Femur (tissue), 1 donor: ENCODE results near the gene RBMXL2.

Experiments used
- DNase-seq: peaks from one replicate; pipeline ENCODE4 v3.0.0-alpha.2; 2017

Gene RBMXL2

DNA sequence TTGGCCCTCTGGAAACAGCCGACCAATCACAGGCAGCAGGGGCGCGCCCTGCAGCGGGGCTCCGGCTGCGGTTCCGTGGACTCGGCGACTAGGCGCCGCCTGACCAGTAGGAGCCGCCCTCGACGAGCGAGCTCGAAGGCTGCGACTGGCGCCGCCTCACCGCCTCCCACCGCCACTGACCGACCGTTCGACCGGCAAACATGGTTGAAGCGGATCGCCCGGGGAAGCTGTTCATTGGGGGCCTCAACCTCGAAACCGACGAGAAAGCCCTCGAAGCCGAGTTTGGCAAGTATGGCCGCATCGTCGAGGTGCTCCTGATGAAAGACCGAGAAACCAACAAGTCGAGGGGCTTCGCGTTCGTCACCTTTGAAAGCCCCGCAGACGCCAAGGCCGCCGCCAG lies at the start of gene RBMXL2:
RBMXL2 (plus strand) TSS at position 78 of the 400 bp plus-strand sequence; CDS start at position 201, 123 bp downstream.
- no peak for DNase-seq

DNA sequence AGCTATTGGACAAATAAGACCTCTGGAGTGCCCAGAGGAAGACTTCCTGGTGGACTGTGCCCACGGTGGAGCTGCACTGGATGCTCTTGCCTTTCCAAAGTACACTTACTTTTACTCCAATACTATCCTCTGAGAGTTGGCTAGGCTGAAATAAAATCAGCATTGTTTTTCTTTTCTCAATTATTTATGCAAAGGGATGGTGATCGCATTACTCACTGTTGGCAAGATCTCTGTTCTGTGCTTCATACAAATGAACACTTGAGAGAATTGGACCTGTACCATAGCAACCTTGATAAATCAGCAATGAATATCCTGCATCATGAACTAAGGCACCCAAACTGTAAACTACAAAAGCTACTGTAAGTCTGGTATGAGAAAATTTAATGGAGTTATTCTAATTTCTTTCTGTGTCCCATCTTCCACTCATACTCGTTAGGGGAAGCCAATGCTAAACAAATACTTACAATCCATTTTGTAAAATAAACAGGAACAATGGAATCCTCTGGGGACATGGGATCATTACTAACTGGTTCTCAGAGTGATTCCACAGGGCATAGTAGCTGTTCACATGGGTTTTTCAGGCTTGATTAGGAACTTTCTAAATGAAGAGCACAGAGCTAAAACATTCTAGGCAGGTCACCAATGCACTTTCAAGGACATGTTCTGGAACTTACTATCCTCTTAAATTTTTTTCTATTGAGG lies 42.2 kb upstream of the RBMXL2 start:
- DNase-seq = no peak

DNA sequence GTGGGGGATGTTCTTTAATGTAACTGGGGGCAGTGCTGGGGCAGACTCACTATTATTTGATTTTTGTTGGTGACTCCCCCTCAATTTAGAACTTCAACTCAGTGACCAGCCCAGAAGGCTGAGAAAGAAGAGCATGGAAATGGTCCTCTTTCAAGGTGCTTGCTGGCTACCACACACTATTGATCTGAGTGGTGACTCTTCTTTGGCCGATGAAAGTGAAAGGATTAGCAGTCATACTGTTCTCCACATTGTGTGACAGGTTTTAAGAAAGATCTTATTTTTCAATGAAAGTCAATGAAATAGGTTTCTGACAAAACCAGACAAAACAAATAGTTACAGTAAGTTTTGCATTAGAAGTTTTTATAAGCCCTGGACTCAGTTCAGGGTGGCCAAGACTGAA lies 38.6 kb upstream of the RBMXL2 start:
- DNase-seq = no peak

DNA sequence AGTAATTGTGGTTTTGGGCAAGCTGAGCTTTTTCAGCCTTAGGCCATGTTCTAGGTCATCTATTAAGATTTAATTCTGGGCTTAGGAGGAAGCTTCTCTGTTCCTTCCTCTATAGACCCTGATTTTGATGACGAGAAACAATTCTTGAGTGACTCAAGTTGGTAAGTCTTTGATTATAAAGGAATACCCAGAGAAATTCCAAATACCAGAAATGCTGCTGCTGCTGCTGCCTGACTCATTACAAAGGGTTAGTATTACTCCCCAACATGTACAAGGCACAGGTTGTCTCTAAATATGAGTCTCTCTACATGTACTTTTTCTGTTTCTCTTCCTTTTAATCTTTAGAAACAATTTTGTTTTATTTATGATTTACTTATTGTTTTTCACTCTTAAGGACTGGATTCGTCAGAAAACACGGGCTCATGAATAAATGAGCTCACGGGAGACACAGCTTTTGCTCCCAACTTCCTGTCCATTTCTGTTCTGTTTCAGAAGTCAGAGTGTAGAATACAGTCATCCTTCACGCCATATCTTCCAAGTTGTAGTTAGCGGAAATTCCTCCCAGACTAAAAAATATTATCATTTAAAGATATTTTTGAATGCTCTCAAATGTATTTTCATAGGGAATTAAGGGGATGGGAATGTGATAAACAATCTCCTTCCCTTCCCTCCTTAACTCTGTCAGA lies 31.8 kb upstream of the RBMXL2 start:
- DNase-seq = no peak

DNA sequence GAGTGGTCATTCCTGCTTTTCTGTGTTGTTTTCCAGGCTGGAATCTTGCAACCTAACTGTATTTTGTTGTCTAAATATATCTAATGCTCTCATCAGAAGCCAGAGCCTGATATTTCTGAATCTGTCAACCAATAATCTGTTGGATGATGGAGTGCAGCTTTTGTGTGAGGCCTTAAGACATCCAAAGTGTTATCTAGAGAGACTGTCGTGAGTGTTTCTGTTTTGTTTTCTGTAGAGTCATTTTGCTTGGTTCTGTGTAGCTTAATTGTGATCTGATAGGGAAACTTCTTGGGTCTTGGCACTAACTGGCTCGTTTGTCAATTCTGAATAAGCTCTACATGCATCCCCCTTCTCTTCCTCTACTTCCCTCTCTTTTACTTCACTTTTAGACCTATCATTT lies 31.2 kb upstream of the RBMXL2 start:
- no peak for DNase-seq

DNA sequence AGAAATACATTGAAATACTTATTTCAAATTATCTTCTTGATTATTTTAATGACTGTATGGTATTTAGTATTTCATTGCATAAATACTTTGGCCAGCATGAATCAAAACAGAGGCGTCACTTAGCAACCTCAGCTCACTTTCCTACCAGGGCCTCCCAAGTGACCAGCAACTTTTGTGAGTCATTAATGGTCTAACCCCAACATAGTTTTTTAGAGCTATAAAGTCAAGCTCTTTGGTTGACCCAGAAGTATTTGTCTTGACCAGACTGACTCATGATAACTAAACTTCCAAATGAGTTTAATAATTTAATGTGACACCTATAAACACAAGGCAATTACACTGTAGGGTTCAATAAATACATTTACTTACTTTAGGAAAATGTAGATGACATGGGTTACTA lies 27.9 kb upstream of the RBMXL2 start:
- DNase-seq = no peak

DNA sequence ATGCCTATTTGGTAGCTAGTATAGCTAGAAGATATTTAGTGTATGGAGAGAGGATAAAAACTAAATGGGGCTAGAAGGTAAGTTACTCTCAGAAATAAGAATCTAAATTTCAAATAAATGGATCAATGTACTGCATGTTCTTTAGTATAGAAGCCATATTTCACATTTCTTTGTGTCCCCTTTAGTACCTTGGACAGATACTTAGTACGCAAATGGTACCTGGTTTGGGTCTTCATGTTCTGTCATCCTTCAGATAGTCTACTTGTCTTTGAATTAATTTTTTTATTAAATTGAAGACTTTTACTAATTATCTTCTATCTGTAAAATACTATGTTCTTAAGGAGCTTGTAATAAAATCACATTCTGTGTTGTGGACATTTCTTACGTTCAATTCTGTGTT lies 26.3 kb upstream of the RBMXL2 start:
- no peak for DNase-seq

DNA sequence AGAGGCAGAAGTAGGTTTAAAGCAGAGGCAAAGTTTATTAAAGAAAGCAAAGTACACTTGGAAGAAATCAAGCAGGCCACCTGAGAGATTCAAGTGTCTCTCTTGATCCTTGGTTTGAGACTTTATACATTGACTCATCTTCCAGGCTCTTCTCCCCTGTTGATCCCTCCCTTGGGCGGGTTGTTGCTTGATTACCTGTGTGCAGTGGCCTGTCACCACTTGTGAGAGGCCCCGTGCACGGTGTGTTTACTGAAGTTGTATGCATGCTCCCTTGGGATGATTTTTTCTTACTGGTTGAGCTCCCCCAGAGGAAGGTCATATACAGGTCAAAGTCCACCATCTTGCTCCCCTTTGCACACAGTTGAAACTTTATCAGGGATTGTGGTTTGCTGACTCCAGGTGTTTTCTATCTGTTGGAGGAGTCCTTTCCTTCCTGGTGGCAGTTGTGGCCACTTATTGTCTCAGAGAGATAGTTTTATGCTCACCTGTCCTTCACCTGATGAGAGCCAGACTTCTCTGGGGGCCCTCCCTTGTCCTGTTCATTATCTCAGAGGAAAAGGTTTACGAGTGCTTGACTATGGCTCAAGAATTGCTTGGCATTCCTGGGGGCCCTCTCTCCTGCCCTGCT lies 16.3 kb upstream of the RBMXL2 start:
- no peak for DNase-seq

DNA sequence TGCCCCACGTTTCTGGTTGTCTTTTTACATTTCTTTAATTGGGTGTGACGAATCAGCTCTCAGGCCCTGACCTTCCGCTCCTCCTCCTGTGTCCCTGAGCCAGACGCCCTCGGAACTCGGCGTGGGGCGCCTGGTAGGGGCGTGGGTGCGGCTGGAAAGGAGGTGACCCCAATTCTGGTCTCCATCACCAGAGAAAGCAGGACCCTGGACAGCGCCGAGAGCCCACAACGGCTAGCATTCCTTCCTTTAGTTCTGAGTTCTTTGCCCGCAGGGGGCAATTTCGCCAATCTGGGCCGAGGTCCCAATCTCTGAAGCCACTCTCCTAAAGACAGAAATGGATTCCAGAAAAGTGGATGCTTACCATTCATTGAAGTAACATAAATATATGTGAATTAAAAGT lies 11.7 kb upstream of the RBMXL2 start:
- DNase-seq = no peak

DNA sequence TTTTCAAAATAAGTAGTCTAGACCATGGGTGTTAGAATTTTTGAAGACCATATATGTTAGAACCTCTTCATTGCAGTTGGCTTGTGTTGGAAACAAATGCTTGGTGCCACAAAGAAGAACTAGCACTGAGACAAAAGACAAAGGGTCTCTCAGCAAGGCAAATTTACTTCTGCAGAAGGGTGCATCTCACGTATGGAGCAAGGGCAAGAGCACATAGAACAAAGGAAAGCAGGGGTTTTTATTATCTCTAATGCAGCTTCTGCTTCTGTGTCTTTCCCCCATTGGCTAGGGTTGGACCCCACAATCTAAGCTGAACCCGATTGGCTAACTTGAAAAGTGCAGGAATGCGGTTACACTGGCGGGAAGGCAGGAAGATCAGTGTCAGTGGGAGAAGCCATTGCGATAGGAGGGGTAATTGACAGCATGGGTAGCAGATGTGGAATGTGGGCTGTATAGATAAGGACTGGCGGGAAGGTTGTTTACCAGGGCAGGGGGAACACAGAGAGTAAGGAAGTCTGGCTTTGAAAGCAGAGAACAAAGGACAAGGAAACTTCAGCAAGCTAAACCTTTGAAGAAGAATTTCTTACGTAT lies 9.2 kb upstream of the RBMXL2 start:
- DNase-seq = no peak

DNA sequence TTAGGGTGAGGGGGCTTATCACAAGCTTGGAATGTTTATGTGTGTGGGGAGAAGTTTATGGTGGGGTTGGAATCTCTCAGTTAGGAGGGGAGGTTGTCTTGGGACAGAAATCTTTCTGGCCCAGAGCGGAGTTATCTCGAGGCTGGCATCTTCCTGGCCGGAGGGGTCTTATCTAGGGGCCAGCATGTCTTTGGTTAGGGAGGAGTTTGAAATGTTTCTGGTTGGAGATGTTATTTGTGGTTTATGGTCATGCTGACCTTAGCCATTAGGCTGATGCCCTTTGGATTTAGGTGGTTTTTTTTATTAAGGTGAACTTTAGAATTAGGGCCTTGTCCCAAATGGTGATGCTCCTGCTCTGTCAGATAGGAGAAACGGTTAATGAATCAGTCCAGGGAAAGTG lies 7.9 kb upstream of the RBMXL2 start:
- no peak for DNase-seq

DNA sequence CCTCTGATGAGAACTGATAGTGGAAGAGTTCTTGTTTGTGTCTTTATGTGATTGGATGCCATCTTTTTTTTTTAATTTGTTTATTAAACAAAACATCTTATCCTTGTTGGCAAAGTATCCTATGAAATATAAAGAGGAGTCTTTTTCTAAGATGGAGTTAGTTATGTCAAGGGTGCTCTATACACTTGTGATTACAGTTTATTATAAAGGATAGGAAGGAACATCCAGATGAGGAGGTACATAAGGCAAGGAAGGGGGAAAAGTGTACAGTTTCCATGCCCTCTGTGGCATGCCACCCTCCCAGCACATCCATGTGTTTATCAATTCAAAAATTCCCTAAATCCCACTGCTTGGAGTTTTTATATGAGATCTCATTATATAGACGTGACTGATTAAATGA lies 7.4 kb upstream of the RBMXL2 start:
- no peak for DNase-seq

DNA sequence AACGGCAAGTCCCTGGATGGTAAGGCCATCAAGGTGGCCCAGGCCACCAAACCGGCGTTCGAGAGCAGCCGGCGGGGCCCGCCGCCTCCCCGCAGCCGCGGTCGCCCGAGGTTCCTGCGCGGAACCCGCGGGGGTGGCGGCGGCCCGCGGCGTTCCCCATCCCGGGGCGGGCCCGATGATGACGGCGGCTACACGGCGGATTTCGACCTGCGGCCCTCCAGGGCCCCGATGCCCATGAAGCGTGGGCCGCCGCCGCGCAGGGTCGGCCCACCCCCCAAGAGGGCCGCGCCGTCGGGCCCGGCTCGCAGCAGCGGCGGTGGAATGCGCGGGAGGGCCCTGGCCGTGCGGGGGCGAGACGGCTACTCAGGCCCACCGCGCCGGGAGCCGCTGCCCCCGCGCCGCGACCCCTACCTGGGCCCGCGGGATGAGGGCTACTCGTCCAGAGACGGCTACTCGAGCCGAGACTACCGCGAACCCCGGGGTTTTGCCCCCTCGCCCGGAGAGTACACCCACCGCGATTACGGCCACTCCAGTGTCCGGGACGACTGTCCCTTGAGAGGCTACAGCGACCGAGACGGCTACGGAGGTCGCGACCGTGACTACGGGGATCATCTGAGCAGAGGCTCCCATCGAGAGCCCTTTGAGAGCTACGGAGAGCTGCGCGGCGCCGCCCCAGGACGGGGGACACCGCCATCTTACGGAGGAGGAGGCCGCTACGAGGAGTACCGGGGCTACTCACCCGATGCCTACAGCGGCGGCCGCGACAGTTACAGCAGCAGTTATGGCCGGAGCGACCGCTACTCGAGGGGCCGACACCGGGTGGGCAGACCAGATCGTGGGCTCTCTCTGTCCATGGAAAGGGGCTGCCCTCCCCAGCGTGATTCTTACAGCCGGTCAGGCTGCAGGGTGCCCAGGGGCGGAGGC lies 792 bp downstream of the RBMXL2 start:
- no peak for DNase-seq

DNA sequence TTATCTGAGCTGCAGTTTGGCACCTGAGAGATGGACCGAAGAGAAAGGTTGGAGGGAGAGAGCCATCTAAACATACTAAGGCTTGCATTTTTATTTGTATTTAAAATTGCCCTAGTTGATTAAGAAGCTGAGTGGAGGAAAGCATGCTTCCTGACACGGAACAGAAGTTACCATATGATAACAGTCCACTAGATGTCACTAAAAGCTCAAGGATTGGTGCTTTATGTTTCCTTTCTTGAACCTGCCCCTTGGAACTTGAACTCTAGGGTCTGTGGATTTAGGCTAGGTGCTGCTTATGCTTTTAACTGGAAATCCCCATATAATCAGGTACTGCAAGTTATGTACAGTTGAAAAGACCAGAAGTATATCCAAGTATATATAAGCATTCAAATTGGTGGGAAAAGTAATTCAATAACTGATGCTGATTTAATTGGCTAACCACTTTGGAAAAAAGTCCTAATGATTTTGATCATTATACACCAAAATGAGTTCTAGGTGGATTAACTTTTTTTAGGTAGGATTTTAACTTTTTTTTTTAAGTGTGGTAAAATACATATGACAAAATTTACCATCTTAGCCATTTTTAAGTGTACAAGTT lies 9.5 kb downstream of the RBMXL2 start:
- no peak for DNase-seq

DNA sequence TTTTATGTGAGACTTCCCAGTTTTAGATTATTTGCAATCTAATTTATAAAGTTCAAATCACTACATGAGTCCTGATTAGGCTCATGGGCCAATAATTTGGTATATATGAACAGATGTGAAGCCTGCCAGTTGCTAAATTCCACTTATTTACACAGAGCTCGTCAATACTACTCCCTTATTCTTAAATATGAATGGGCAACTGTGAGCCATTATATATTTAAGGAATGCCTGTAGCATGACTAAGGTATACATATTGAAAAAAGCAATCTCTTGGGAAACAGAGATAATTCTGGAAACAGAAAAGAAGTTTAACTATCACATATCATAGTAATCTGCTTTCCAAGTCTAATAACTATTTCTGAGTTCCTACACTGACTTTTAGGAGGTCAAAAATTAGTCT lies 27.0 kb downstream of the RBMXL2 start:
- no peak for DNase-seq

DNA sequence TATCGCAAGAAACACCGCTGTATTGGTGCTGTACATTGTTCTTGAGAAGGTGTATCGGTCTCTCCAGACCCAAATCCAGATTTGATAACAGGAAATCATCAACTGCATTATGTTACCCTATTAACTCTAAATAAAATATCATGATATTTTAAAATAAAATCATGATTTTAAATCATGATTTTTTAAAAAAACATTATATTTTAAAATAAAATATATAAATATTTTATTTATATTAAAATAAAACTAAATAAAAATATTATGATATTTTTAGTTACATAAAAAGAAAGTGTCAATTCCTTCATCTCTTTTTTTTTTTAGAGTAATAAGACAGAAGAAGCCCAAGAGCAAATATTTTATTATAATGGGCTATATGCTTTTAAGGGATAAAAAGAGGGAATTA lies 27.6 kb downstream of the RBMXL2 start:
- no peak for DNase-seq

DNA sequence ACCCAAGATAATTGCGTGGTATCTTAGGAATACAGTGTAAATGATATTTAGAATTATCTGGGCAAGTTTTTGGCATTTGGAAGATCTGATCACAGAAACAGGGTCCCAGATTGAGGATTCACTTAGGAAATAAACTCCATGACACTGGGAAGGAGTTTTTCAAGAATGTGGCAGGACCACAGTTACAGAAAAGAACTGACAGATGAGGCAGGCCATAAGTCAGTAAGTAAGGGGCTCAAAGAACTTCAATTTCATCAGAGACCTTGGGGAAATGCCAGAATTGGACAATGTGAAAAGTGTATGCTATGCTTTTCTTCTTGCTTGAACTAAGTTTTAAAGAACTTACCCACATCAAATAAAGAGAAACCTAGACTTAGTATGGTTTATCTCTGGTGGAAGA lies 49.3 kb downstream of the RBMXL2 start:
- DNase-seq = no peak
